Neural progenitor cell (in vitro differentiated cells): ENCODE results near the gene COL13A1. TPM values are rescaled to one million over a fixed set of nuclear protein-coding genes. Genes with fewer than 3 reads are reported as not detected.

Experiments
- DNase-seq: peaks from one replicate; pipeline ENCODE4 v3.0.0-alpha.2; 2016; ENCODE audit warnings: low spot score
- H2AFZ ChIP-seq: fragments of 200-600 bp; sonication (generic); replicated peaks from 2 replicates; pipeline ENCODE4 v1.6.1; 2016; ENCODE audit warnings: antibody characterized with exemption
- H3F3A ChIP-seq: fragments of 200-600 bp; sonication (generic); 2 replicates; pipeline ENCODE4 v1.6.1; 2016; ENCODE audit warnings: antibody characterized with exemption, low read depth
- H3K27ac ChIP-seq: fragments of 200-600 bp; sonication (generic); 2 replicates; pipeline ENCODE4 v1.5.1; 2016; ENCODE audit warnings: mild to moderate bottlenecking
- H3K27me3 ChIP-seq: fragments of 200-600 bp; sonication (generic); 2 replicates; pipeline ENCODE4 v1.6.1; 2016; ENCODE audit warnings: mild to moderate bottlenecking, moderate library complexity
- H3K36me3 ChIP-seq: fragments of 200-600 bp; sonication (generic); 2 replicates; pipeline ENCODE4 v1.5.1; 2016
- H3K4me1 ChIP-seq: fragments of 200-600 bp; sonication (generic); 2 replicates; pipeline ENCODE4 v1.6.1; 2016; ENCODE audit warnings: mixed run types
- H3K4me2 ChIP-seq: fragments of 200-600 bp; sonication (generic); 2 replicates; pipeline ENCODE4 v1.6.1; 2016
- H3K4me3 ChIP-seq: fragments of 200-600 bp; sonication (generic); 2 replicates; pipeline ENCODE4 v1.5.1; 2016
- H3K79me2 ChIP-seq: fragments of 200-600 bp; sonication (generic); 2 replicates; pipeline ENCODE4 v1.6.1; 2016; ENCODE audit warnings: low read depth
- H3K9ac ChIP-seq: fragments of 200-600 bp; sonication (generic); 2 replicates; pipeline ENCODE4 v1.6.1; 2016
- H3K9me3 ChIP-seq: fragments of 200-600 bp; sonication (generic); 2 replicates; pipeline ENCODE4 v1.5.1; 2016; ENCODE audit warnings: low read depth
- H4K20me1 ChIP-seq: fragments of 200-600 bp; sonication (generic); 2 replicates; pipeline ENCODE4 v1.6.1; 2016; ENCODE audit warnings: low read depth
- H3K27ac Mint-ChIP-seq: 3 replicates; pipeline ENCODE4 v1.8.0; 2021; ENCODE audit warnings: mixed read lengths
- H3K27me3 Mint-ChIP-seq: 2 replicates; pipeline ENCODE4 v1.8.0; 2022; ENCODE audit warnings: low read depth, mild to moderate bottlenecking, inconsistent platforms, moderate library complexity, mixed read lengths; ENCODE audit not compliant: insufficient read depth
- H3K36me3 Mint-ChIP-seq: 3 replicates; pipeline ENCODE4 v1.8.0; 2021; ENCODE audit warnings: mixed read lengths
- H3K4me1 Mint-ChIP-seq: 3 replicates; pipeline ENCODE4 v1.8.0; 2021; ENCODE audit warnings: mixed read lengths
- H3K4me3 Mint-ChIP-seq: 3 replicates; pipeline ENCODE4 v1.8.0; 2021; ENCODE audit warnings: mild to moderate bottlenecking, moderate library complexity, mixed read lengths
- H3K9me3 Mint-ChIP-seq: 3 replicates; pipeline ENCODE4 v1.8.0; 2020; ENCODE audit warnings: mixed read lengths
- CTCF ChIP-seq: fragments of 200-600 bp; sonication (generic); IDR thresholded peaks from 2 replicates; pipeline ENCODE4 v1.5.1; 2017; ENCODE audit warnings: antibody characterized with exemption, mild to moderate bottlenecking
- EZH2 ChIP-seq: fragments of 200-600 bp; sonication (generic); IDR thresholded peaks from 2 replicates; pipeline ENCODE4 v1.6.1; 2017; ENCODE audit warnings: antibody characterized with exemption, mild to moderate bottlenecking, moderate library complexity
- EZH2phosphoT487 ChIP-seq: fragments of 200-600 bp; sonication (generic); IDR thresholded peaks from 2 replicates; pipeline ENCODE4 v1.6.1; 2017; ENCODE audit warnings: antibody characterized with exemption
- total RNA-seq: library from RNA; depleted of rRNA; stranded (reverse); fragments of >200 nt; gene quantifications from 2 replicates; pipeline ENCODE4 v1.2.3, GENCODE V29; 2015; ENCODE audit warnings: low replicate concordance

COL13A1 gene
- total RNA-seq, 1 donor from 2014 or later, result 1.3 TPM

GRCh38 chr10:69851306-69851705, 49.6 kb downstream of the COL13A1 start:
- DNase-seq, result no peak
- Histone ChIP-seq H3K4me1 (peaks cover 49% of the 10 kb centered on the region), H3F3A (peaks cover 16% of the 10 kb centered on the region), H3K4me2 (no peak overlapping the region), H4K20me1 (no peaks in the 10 kb centered on the region), H3K9ac (no peak overlapping the region), H3K4me3 (no peak overlapping the region), H3K27me3 (no peaks in the 10 kb centered on the region), H3K27ac (no peak overlapping the region), H2AFZ (no peak overlapping the region), H3K9me3 (no peaks in the 10 kb centered on the region), H3K79me2 (no peaks in the 10 kb centered on the region), H3K36me3 (no peaks in the 10 kb centered on the region)
- H3K4me1 Mint-ChIP-seq, result peaks cover 50% of the 10 kb centered on the region
- no peak for TF ChIP-seq EZH2
- no peak for TF ChIP-seq EZH2phosphoT487
- TF ChIP-seq CTCF, result no peak
- H3K4me3 Mint-ChIP-seq, result no peak overlapping the region
- no peaks in the 10 kb centered on the region for H3K9me3 Mint-ChIP-seq
- H3K27me3 Mint-ChIP-seq, result peaks cover 15% of the 10 kb centered on the region
- H3K27ac Mint-ChIP-seq, result no peak overlapping the region
- H3K36me3 Mint-ChIP-seq, result no peaks in the 10 kb centered on the region

- H3K9ac ChIP-seq, result no peak overlapping the region
- no peak overlapping the region for H2AFZ ChIP-seq
- H4K20me1 ChIP-seq, result no peaks in the 10 kb centered on the region
- peaks cover 8% of the 10 kb centered on the region for H3F3A ChIP-seq
- H3K4me2 ChIP-seq, result peak overlapping the region; percentile 31
- no peak for DNase-seq
- no peaks in the 10 kb centered on the region for H3K27me3 ChIP-seq
- peaks cover 33% of the 10 kb centered on the region for H3K4me1 ChIP-seq
- Mint-ChIP-seq H3K4me1 (peaks cover 37% of the 10 kb centered on the region), H3K27me3 (peaks cover 9% of the 10 kb centered on the region), H3K4me3 (no peak overlapping the region), H3K27ac (peak overlapping the region; percentile 72), H3K9me3 (no peaks in the 10 kb centered on the region), H3K36me3 (no peaks in the 10 kb centered on the region)
- H3K79me2 ChIP-seq, result no peaks in the 10 kb centered on the region
- H3K4me3 ChIP-seq, result no peak overlapping the region
- TF ChIP-seq EZH2phosphoT487 (no peak), CTCF (no peak), EZH2 (no peak)
- H3K9me3 ChIP-seq, result no peaks in the 10 kb centered on the region
- H3K36me3 ChIP-seq, result no peaks in the 10 kb centered on the region
- H3K27ac ChIP-seq, result no peak overlapping the region
These were observed 51.4 kb downstream of the COL13A1 start for GRCh38 chr10:69853064-69853463.

- Histone ChIP-seq H3K79me2 (no peaks in the 10 kb centered on the region), H3K27me3 (no peaks in the 10 kb centered on the region), H3K27ac (no peak overlapping the region), H3K4me3 (no peak overlapping the region), H3K9ac (no peak overlapping the region), H3K36me3 (no peaks in the 10 kb centered on the region), H3F3A (peaks cover 8% of the 10 kb centered on the region), H4K20me1 (no peaks in the 10 kb centered on the region), H2AFZ (no peak overlapping the region), H3K4me1 (peaks cover 24% of the 10 kb centered on the region), H3K4me2 (no peak overlapping the region), H3K9me3 (no peaks in the 10 kb centered on the region)
- peaks cover 7% of the 10 kb centered on the region for H3K27me3 Mint-ChIP-seq
- peaks cover 32% of the 10 kb centered on the region for H3K4me1 Mint-ChIP-seq
- no peaks in the 10 kb centered on the region for H3K9me3 Mint-ChIP-seq
- TF ChIP-seq EZH2, result no peak
- TF ChIP-seq EZH2phosphoT487, result no peak
- no peak for TF ChIP-seq CTCF
- H3K36me3 Mint-ChIP-seq, result no peaks in the 10 kb centered on the region
- no peak overlapping the region for H3K4me3 Mint-ChIP-seq
- DNase-seq, result no peak
- no peak overlapping the region for H3K27ac Mint-ChIP-seq
These were observed 53.0 kb downstream of the COL13A1 start for GRCh38 chr10:69854511-69855345.
